Measurements from ENCODE around the gene ZNF248.
"Not testable (repeated sequence)": the region's sequence is repeated elsewhere in the genome, so short reads cannot be mapped to it uniquely, and the experiment has no call there.

The ZNF248 gene

DNA sequence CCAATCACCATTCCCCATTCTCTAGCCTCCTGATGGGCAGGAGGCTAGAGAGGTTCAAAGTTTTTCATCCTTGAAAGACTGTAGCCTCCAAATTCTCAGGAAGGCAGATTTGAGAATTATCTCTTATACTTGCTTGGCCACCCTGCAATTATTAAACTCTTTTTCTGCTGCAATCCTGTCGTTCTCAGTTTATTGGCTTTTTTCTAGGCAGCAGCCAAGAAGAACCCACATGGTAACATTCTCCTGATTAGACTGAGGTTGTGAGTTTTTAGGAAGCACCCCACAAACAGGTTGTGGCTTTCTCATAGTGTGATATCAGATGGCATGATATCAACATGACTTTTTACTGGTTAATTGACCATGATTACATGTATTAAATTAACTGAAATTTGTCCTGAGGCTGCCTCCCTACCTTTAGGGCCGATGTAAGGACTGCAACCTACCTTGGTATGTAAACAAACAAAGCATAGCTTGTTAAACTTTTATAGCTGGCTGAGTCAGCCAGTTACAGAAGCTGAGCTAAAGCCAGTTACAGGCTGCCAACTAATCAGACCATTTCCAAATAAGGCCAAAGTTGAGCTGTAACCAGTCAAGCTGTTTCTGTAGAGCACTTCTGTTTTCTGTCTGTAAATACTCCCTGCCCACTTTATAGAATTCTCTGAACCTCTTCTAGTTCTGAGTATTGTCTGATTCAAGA is 3.2 kb upstream of the ZNF248 start:
- DNase-seq (ENCODE audit: extremely low spot score): peak; percentile 15
- ChIA-PET CTCF (interaction anchor here (1.3 kb wide), 2 partner anchors 10 to 59 kb away, joined by 3 to 4 read pairs; no protein-coding TSS in a partner anchor), POLR2A (no interaction called here)
- no peak for TF ChIP-seq CTCF (IDR thresholded peaks at IDR 0.05; ENCODE audit: control extremely low read depth, extremely low read depth, low read depth, missing control alignments)

GRCh38 chr10:37859270-37859669 is 1.9 kb upstream of the ZNF248 start:
- DNase-seq (ENCODE audit: extremely low spot score); POLR2A ChIA-PET: not testable (repeated sequence)
- CTCF ChIA-PET: interaction anchor here (1.0 to 1.2 kb wide), 2 partner anchors 8 to 116 kb away, joined by 3 read pairs; no protein-coding TSS in a partner anchor

DNA sequence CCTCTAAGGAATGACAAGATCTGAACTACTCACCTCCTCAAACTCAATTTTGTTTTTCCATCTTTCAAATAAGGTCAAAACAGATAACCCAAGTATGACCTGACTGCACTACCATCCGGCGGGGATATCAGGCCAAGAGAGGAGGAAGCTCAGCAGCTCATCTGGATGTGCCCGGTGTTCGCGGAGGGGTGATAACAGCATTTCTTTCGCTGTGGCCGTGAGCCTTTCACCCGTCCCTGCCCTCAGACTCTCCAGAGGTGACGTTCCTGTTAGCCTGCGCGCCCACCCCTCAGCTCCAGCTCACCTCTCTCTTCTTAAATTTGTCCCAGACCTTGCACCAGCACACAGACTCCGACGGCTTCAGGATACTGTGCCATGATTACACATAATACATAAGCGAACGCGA is 526 bp downstream of the ZNF248 start:
- no peak for TF ChIP-seq CTCF (IDR thresholded peaks at IDR 0.05; ENCODE audit: control extremely low read depth, extremely low read depth, low read depth, missing control alignments)
- peak; percentile 20 for DNase-seq (ENCODE audit: extremely low spot score)
- CTCF ChIA-PET: interaction anchor here (1.0 kb wide), 1 partner anchor 10 kb away, joined by 3 read pairs; no protein-coding TSS in a partner anchor
- POLR2A ChIA-PET: no interaction called here

DNA sequence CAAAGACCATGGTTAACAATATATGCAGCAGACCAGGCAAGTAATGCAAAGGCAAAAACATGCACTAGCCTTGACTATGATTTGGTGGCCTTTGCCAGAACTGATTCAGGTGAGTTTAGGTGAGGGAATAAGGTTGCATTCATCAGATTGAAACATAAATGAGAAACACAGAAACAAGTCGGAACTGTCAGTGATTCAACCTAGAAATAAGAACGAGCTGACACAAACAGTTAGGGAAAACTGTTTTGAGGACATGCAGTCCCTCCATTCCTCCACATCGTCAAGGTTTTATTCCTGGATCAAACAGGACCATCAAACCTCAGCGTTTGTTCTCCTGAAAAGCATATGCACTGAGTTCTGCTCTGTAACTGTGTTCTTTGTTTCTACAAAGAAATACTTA is 1.8 kb downstream of the ZNF248 start:
- no peak for TF ChIP-seq CTCF (IDR thresholded peaks at IDR 0.05; ENCODE audit: control extremely low read depth, extremely low read depth, low read depth, missing control alignments)
- ChIA-PET CTCF (interaction anchor here (1.9 kb wide), 1 partner anchor 13 kb away, joined by 4 read pairs; no protein-coding TSS in a partner anchor), POLR2A (no interaction called here)
- DNase-seq (ENCODE audit: extremely low spot score): no peak

DNA sequence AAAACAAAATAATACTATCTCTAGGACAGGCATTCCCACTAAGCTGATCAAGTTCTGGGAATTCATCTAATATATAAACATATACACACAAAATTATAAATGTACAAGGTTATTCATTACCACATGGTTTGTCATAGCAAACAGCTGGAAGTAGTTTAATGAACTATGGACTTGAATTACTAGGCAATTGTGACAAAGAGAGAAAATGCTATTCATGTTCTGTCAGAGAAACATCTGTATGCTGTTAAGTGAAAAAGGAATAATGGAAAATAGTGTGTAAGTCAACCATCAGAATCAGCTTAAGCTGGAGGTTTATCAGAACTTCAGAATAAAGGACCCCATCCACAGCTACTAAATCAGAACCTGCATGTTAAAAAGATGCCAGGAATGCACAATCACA is 2.8 kb downstream of the ZNF248 start:
- CTCF ChIA-PET: interaction anchor here (1.1 to 1.9 kb wide), 2 partner anchors 12 kb away, joined by 3 to 4 read pairs; no protein-coding TSS in a partner anchor
- POLR2A ChIA-PET: no interaction called here
- no peak for DNase-seq (ENCODE audit: extremely low spot score)
- TF ChIP-seq CTCF (IDR thresholded peaks at IDR 0.05; ENCODE audit: control extremely low read depth, extremely low read depth, low read depth, missing control alignments): no peak

DNA sequence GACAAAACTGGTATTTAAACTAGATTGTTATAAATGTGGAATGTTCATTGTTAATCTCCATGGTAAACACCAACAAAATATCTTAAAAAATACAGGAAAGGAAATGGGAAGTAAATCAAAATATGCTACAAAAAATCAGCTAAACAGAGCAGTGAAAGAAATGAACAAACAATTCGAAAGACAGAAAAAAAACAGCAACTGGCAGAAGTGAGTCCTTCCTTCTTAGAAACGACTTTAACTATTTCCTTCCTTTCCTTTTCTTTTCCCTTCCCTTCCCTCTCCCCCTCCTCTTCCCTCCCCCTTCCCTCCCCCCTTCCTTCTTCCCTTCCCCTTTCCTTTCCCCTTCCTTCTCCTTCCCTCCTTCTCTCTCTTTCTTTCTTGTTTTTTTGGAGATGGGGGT is 12.8 kb downstream of the ZNF248 start:
- TF ChIP-seq CTCF (IDR thresholded peaks at IDR 0.05; ENCODE audit: control extremely low read depth, extremely low read depth, low read depth, missing control alignments): no peak
- CTCF ChIA-PET: interaction anchor here (1.5 kb wide), 1 partner anchor 166 kb away, joined by 3 read pairs; the partner anchor contains the start of gene ZNF33A
- no peak for DNase-seq (ENCODE audit: extremely low spot score)
- POLR2A ChIA-PET: no interaction called here

DNA sequence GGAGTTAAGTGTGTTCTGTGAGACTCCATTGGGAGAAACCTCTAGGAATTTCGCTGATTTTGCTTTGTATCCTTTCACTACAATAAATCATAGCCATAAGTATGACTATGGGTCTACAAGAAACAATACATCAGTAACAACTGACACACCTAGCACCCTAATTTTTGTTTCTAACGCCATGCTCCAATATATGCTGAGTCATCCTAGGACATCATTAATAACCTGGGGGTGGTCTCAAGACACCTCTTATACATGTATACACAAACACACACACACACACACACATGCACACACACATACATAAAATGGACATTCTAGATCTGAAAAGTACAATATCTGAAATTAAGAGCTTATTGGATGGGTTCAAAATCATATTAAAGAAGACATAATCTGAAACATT is 18.2 kb downstream of the ZNF248 start:
- POLR2A ChIA-PET: no interaction called here

More for the DNA sequence above, 18.2 kb downstream of the ZNF248 start:
- no peak for DNase-seq (ENCODE audit: extremely low spot score)
- TF ChIP-seq CTCF (IDR thresholded peaks at IDR 0.05; ENCODE audit: control extremely low read depth, extremely low read depth, low read depth, missing control alignments): no peak
- CTCF ChIA-PET: no interaction called here

All from GM10248 (cell line).